Right renal pelvis (tissue), 4 donors: ENCODE measurements around the gene GAMT. TPM values are rescaled to one million over a fixed set of nuclear protein-coding genes. Genes with fewer than 3 reads are reported as not detected.

Source experiments
- DNase-seq, 4 donors: peaks; one replicate each; pipeline ENCODE4 v3.0.0-alpha.2; 2013; ENCODE audit warnings: low read depth in 4 of 4, low spot score in 3 of 4, missing footprints in 1 of 4
- polyA plus RNA-seq, 4 donors: library from polyadenylated mRNA; unstranded; fragments of 120-200 nt; gene quantifications; one replicate each; pipeline ENCODE4 v1.2.1, GENCODE V29; 2013; ENCODE audit not compliant: insufficient read length in 4 of 4

GAMT gene
- polyA plus RNA-seq, 4 donors, result 26.9 to 49.8 (median 30.8) TPM

DNA sequence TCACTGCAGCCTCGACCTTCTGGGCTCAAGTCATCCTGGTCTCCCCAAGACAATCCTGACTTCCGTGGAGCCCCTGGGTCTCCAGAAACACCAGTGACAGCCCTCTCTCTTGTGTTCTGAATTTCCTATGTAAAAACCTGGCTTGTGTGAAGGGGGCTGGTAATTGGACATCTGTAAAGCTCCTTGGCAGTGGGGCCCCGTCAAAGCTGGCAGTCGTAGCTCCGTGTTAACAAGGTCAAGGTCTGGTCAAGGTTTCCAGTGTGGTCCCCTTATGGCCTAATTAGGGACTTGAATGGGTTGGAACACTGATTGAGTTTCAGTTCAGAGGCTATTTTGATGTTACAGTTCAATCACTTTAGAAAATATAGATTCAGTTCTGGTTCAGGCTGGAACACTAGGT is 50.5 kb downstream of the GAMT start:
- no peak for DNase-seq

- DNase-seq, result no peak
Observed at GRCh38 chr19:1349211-1349610, 52.1 kb downstream of the GAMT start.

Other genes with a start within 250 kb of the GAMT start
- gene SBNO2, start 227.3 kb downstream of the GAMT start, polyA plus RNA-seq, result 10 to 100 TPM; 11.8 to 23.5 (median 14.0) TPM
- gene STK11, start 195.8 kb downstream of the GAMT start, polyA plus RNA-seq, result 10 to 100 TPM; 50.1 to 65.9 (median 53.3) TPM
- 1 to 10 TPM; 1.6 to 5.3 (median 1.7) TPM for gene CBARP, start 163.5 kb downstream of the GAMT start, polyA plus RNA-seq
- gene ATP5F1D, start 159.8 kb downstream of the GAMT start, polyA plus RNA-seq, result 100 to 1,000 TPM in 2 of 4 donors, 10 to 100 TPM in 2; 85.5 to 156 (median 99.3) TPM
- 10 to 100 TPM; 50.1 to 66.0 (median 52.7) TPM for gene MIDN, start 153.0 kb downstream of the GAMT start, polyA plus RNA-seq
- 100 to 1,000 TPM; 713 to 749 (median 717) TPM for gene CIRBP, start 132.2 kb downstream of the GAMT start, polyA plus RNA-seq
- 10 to 100 TPM; 18.7 to 30.6 (median 19.8) TPM for gene FAM174C, start 126.0 kb downstream of the GAMT start, polyA plus RNA-seq
- 1 to 10 TPM; 1.6 to 4.0 (median 2.1) TPM for gene EFNA2, start 115.7 kb downstream of the GAMT start, polyA plus RNA-seq
- gene NDUFS7, start 17.6 kb downstream of the GAMT start, polyA plus RNA-seq, result 100 to 1,000 TPM in 1 of 4 donors, 10 to 100 TPM in 3; 50.1 to 105 (median 55.7) TPM
- gene DAZAP1, start 6.0 kb upstream of the GAMT start, polyA plus RNA-seq, result 10 to 100 TPM; 77.5 to 89.8 (median 83.4) TPM
- 100 to 1,000 TPM; 509 to 913 (median 548) TPM for gene RPS15, start 36.9 kb upstream of the GAMT start, polyA plus RNA-seq
- gene APC2, start 48.6 kb upstream of the GAMT start, polyA plus RNA-seq, result 1 to 10 TPM in 3 of 4 donors, under 1 TPM in 1; 0.97 to 1.8 (median 1.5) TPM
- 10 to 100 TPM; 22.3 to 38.3 (median 25.8) TPM for gene C19orf25, start 77.7 kb upstream of the GAMT start, polyA plus RNA-seq
- gene PCSK4, start 88.8 kb upstream of the GAMT start, polyA plus RNA-seq, result 1 to 10 TPM; 3.4 to 7.9 (median 5.1) TPM
- 10 to 100 TPM in 3 of 4 donors, 1 to 10 TPM in 1; 9.9 to 31.5 (median 17.0) TPM for gene REEP6, start 89.6 kb upstream of the GAMT start, polyA plus RNA-seq
- 1 to 10 TPM in 2 of 4 donors, under 1 TPM in 2; 0.24 to 1.5 (median 0.80) TPM for gene ADAMTSL5, start 111.5 kb upstream of the GAMT start, polyA plus RNA-seq
- under 1 TPM; 0.13 to 0.36 (median 0.16) TPM for gene PLK5, start 122.5 kb upstream of the GAMT start, polyA plus RNA-seq
- 10 to 100 TPM; 23.7 to 40.4 (median 26.3) TPM for gene MEX3D, start 166.8 kb upstream of the GAMT start, polyA plus RNA-seq
- 10 to 100 TPM; 50.6 to 80.7 (median 53.1) TPM for gene MBD3, start 191.3 kb upstream of the GAMT start, polyA plus RNA-seq
- 100 to 1,000 TPM; 104 to 157 (median 119) TPM for gene UQCR11, start 203.9 kb upstream of the GAMT start, polyA plus RNA-seq